Measurements from ENCODE around the gene KCNG4. TPM values are rescaled to one million over a fixed set of nuclear protein-coding genes. Genes with fewer than 3 reads are reported as not detected.

KCNG4 gene
- total RNA-seq (not detected), polyA plus RNA-seq (not detected)

GRCh38 chr16:84239909-84240308 is at the start of gene KCNG4:
TSS of gene KCNG4 (minus strand) at chr16:84240012. CDS start at chr16:84237485, 2,527 bp downstream.
- ChIA-PET POLR2A (ENCODE audit: partially characterized antibody) (no interaction called here), CTCF (ENCODE audit: partially characterized antibody) (no interaction called here)
- Mint-ChIP-seq H3K27ac (no peak within 1 kb of the TSS), H3K27me3 (peaks cover 15 to 26% of the 10 kb centered on the region in 2 donors), H3K4me1 (no peaks in the 10 kb centered on the region), H3K9me3 (peaks cover 0 to 6% (median 2%) of the 10 kb centered on the region in 8 donors), H3K4me3 (no peak within 1 kb of the TSS), H3K36me3 (no peaks in the 10 kb centered on the region)
- H3K27ac ChIP-seq (ENCODE audit: low read depth, low read length), result no peak within 1 kb of the TSS
- H3K36me3 ChIP-seq (ENCODE audit: insufficient read depth, low read length), result no peaks in the 10 kb centered on the region
- no peak for DNase-seq
- no peak within 1 kb of the TSS for H3K4me3 ChIP-seq (ENCODE audit: low read length in 2 of 2)
- no peaks in the 10 kb centered on the region for H3K9me3 ChIP-seq (ENCODE audit: control insufficient read depth in 1 of 2, low read length in 2 of 2)
- H3K27me3 ChIP-seq (ENCODE audit: insufficient read depth, low read length), result no peaks in the 10 kb centered on the region
- H3K4me1 ChIP-seq (ENCODE audit: insufficient read depth, low read length), result no peaks in the 10 kb centered on the region
- intact Hi-C loops (cut with micrococcal nuclease), result no loop called here

GRCh38 chr16:84288902-84289301 is 49.1 kb upstream of the KCNG4 start:
- peaks cover 0 to under 1% (median 0%) of the 10 kb centered on the region in 4 donors for H3K4me1 Mint-ChIP-seq
- H3K9me3 ChIP-seq (ENCODE audit: control insufficient read depth in 1 of 2, low read length in 2 of 2), result no peaks in the 10 kb centered on the region
- H3K4me1 ChIP-seq (ENCODE audit: insufficient read depth, low read length), result no peaks in the 10 kb centered on the region
- DNase-seq, result no peak
- ChIA-PET CTCF (ENCODE audit: partially characterized antibody) (interaction anchor here (1.5 kb wide), 1 partner anchor 12 kb away, joined by 5 read pairs; no protein-coding TSS in a partner anchor), POLR2A (ENCODE audit: partially characterized antibody) (no interaction called here)
- intact Hi-C loops (cut with micrococcal nuclease), result no loop called here
- H3K4me3 Mint-ChIP-seq, result no peak overlapping the region
- no peaks in the 10 kb centered on the region for H3K36me3 ChIP-seq (ENCODE audit: insufficient read depth, low read length)
- no peak overlapping the region for H3K27ac Mint-ChIP-seq
- no peak overlapping the region for H3K27ac ChIP-seq (ENCODE audit: low read depth, low read length)
- H3K27me3 Mint-ChIP-seq, result peaks cover 30 to 44% of the 10 kb centered on the region in 2 donors
- H3K4me3 ChIP-seq (ENCODE audit: low read length in 2 of 2), result no peak overlapping the region
- no peaks in the 10 kb centered on the region for H3K9me3 Mint-ChIP-seq
- H3K27me3 ChIP-seq (ENCODE audit: insufficient read depth, low read length), result no peaks in the 10 kb centered on the region
- no peaks in the 10 kb centered on the region for H3K36me3 Mint-ChIP-seq

- Histone ChIP-seq H3K36me3 (ENCODE audit: insufficient read depth, low read length) (no peaks in the 10 kb centered on the region), H3K4me3 (ENCODE audit: low read length in 2 of 2) (no peak overlapping the region), H3K27me3 (ENCODE audit: insufficient read depth, low read length) (no peaks in the 10 kb centered on the region), H3K9me3 (ENCODE audit: control insufficient read depth in 1 of 2, low read length in 2 of 2) (no peaks in the 10 kb centered on the region), H3K27ac (ENCODE audit: low read depth, low read length) (no peak overlapping the region), H3K4me1 (ENCODE audit: insufficient read depth, low read length) (no peaks in the 10 kb centered on the region)
- no peak for DNase-seq
- Mint-ChIP-seq H3K36me3 (no peaks in the 10 kb centered on the region), H3K27me3 (peaks cover 30 to 39% of the 10 kb centered on the region in 2 donors), H3K9me3 (no peaks in the 10 kb centered on the region), H3K4me3 (no peak overlapping the region), H3K4me1 (peaks cover 0 to 1% (median 0%) of the 10 kb centered on the region in 4 donors), H3K27ac (no peak overlapping the region)
- CTCF ChIA-PET (ENCODE audit: partially characterized antibody), result no interaction called here
- intact Hi-C loops (cut with micrococcal nuclease), result no loop called here
- POLR2A ChIA-PET (ENCODE audit: partially characterized antibody), result no interaction called here
Measured at GRCh38 chr16:84286578-84287240, 46.9 kb upstream of the KCNG4 start.

GRCh38 chr16:84284154-84284722 is 44.4 kb upstream of the KCNG4 start:
- Histone ChIP-seq H3K27me3 (ENCODE audit: insufficient read depth, low read length) (no peaks in the 10 kb centered on the region), H3K36me3 (ENCODE audit: insufficient read depth, low read length) (no peaks in the 10 kb centered on the region), H3K4me1 (ENCODE audit: insufficient read depth, low read length) (no peaks in the 10 kb centered on the region), H3K4me3 (ENCODE audit: low read length in 2 of 2) (no peak overlapping the region), H3K27ac (ENCODE audit: low read depth, low read length) (no peak overlapping the region), H3K9me3 (ENCODE audit: control insufficient read depth in 1 of 2, low read length in 2 of 2) (no peaks in the 10 kb centered on the region)
- H3K9me3 Mint-ChIP-seq, result no peaks in the 10 kb centered on the region
- H3K27ac Mint-ChIP-seq, result no peak overlapping the region
- POLR2A ChIA-PET (ENCODE audit: partially characterized antibody), result no interaction called here
- peaks cover 0 to 1% (median 0%) of the 10 kb centered on the region in 4 donors for H3K4me1 Mint-ChIP-seq
- intact Hi-C loops (cut with micrococcal nuclease), result no loop called here
- no peak overlapping the region for H3K4me3 Mint-ChIP-seq
- no peak for DNase-seq
- H3K27me3 Mint-ChIP-seq, result peaks cover 18 to 31% of the 10 kb centered on the region in 2 donors
- H3K36me3 Mint-ChIP-seq, result no peaks in the 10 kb centered on the region
- CTCF ChIA-PET (ENCODE audit: partially characterized antibody), result no interaction called here

GRCh38 chr16:84283314-84284153 is 43.7 kb upstream of the KCNG4 start:
- intact Hi-C loops (cut with micrococcal nuclease), result no loop called here
- DNase-seq, result no peak
- H3K4me3 ChIP-seq (ENCODE audit: low read length in 2 of 2), result no peak overlapping the region
- peaks cover 0 to 1% (median 0%) of the 10 kb centered on the region in 4 donors for H3K4me1 Mint-ChIP-seq
- peaks cover 15 to 27% of the 10 kb centered on the region in 2 donors for H3K27me3 Mint-ChIP-seq
- no peaks in the 10 kb centered on the region for H3K9me3 ChIP-seq (ENCODE audit: control insufficient read depth in 1 of 2, low read length in 2 of 2)
- H3K4me1 ChIP-seq (ENCODE audit: insufficient read depth, low read length), result no peaks in the 10 kb centered on the region
- H3K9me3 Mint-ChIP-seq, result no peaks in the 10 kb centered on the region
- no peak overlapping the region for H3K4me3 Mint-ChIP-seq
- no peak overlapping the region for H3K27ac Mint-ChIP-seq
- ChIA-PET CTCF (ENCODE audit: partially characterized antibody) (no interaction called here), POLR2A (ENCODE audit: partially characterized antibody) (no interaction called here)
- H3K36me3 Mint-ChIP-seq, result no peaks in the 10 kb centered on the region
- H3K36me3 ChIP-seq (ENCODE audit: insufficient read depth, low read length), result no peaks in the 10 kb centered on the region
- no peak overlapping the region for H3K27ac ChIP-seq (ENCODE audit: low read depth, low read length)
- H3K27me3 ChIP-seq (ENCODE audit: insufficient read depth, low read length), result peaks cover 3% of the 10 kb centered on the region

GRCh38 chr16:84282533-84282932 is 42.7 kb upstream of the KCNG4 start:
- ChIA-PET POLR2A (ENCODE audit: partially characterized antibody) (no interaction called here), CTCF (ENCODE audit: partially characterized antibody) (no interaction called here)
- Histone ChIP-seq H3K4me3 (ENCODE audit: low read length in 2 of 2) (no peak overlapping the region), H3K27me3 (ENCODE audit: insufficient read depth, low read length) (peaks cover 3% of the 10 kb centered on the region), H3K36me3 (ENCODE audit: insufficient read depth, low read length) (no peaks in the 10 kb centered on the region), H3K9me3 (ENCODE audit: control insufficient read depth in 1 of 2, low read length in 2 of 2) (no peaks in the 10 kb centered on the region), H3K27ac (ENCODE audit: low read depth, low read length) (no peak overlapping the region), H3K4me1 (ENCODE audit: insufficient read depth, low read length) (no peaks in the 10 kb centered on the region)
- Mint-ChIP-seq H3K4me1 (peaks cover 0 to 3% (median 0%) of the 10 kb centered on the region in 4 donors), H3K9me3 (no peaks in the 10 kb centered on the region), H3K27me3 (peaks cover 8 to 22% of the 10 kb centered on the region in 2 donors), H3K4me3 (no peak overlapping the region), H3K36me3 (no peaks in the 10 kb centered on the region), H3K27ac (no peak overlapping the region)
- intact Hi-C loops (cut with micrococcal nuclease), result no loop called here
- DNase-seq, result no peak

GRCh38 chr16:84281074-84281473 is 41.3 kb upstream of the KCNG4 start:
- peaks cover 3% of the 10 kb centered on the region for H3K27me3 ChIP-seq (ENCODE audit: insufficient read depth, low read length)
- H3K36me3 ChIP-seq (ENCODE audit: insufficient read depth, low read length), result no peaks in the 10 kb centered on the region
- H3K4me1 ChIP-seq (ENCODE audit: insufficient read depth, low read length), result no peaks in the 10 kb centered on the region
- no peaks in the 10 kb centered on the region for H3K36me3 Mint-ChIP-seq
- H3K9me3 ChIP-seq (ENCODE audit: control insufficient read depth in 1 of 2, low read length in 2 of 2), result no peaks in the 10 kb centered on the region
- H3K27me3 Mint-ChIP-seq, result peaks cover 8 to 19% of the 10 kb centered on the region in 2 donors
- DNase-seq, result no peak
- no peaks in the 10 kb centered on the region for H3K9me3 Mint-ChIP-seq
- peaks cover 0 to 3% (median 0%) of the 10 kb centered on the region in 4 donors for H3K4me1 Mint-ChIP-seq
- H3K4me3 ChIP-seq (ENCODE audit: low read length in 2 of 2), result no peak overlapping the region
- intact Hi-C loops (cut with micrococcal nuclease), result no loop called here
- no peak overlapping the region for H3K4me3 Mint-ChIP-seq
- ChIA-PET CTCF (ENCODE audit: partially characterized antibody) (interaction anchor here (1.4 to 1.6 kb wide), 2 partner anchors 10 to 17 kb away, joined by 5 read pairs; no protein-coding TSS in a partner anchor), POLR2A (ENCODE audit: partially characterized antibody) (no interaction called here)
- H3K27ac ChIP-seq (ENCODE audit: low read depth, low read length), result no peak overlapping the region
- H3K27ac Mint-ChIP-seq, result no peak overlapping the region
